ENCODE results near the gene SPDYE11. TPM values are rescaled to one million over a fixed set of nuclear protein-coding genes. Genes with fewer than 3 reads are reported as not detected.
"Not testable (repeated sequence)": the region's sequence is repeated elsewhere in the genome, so short reads cannot be mapped to it uniquely, and the experiment has no call there.

The SPDYE11 gene, protein sequence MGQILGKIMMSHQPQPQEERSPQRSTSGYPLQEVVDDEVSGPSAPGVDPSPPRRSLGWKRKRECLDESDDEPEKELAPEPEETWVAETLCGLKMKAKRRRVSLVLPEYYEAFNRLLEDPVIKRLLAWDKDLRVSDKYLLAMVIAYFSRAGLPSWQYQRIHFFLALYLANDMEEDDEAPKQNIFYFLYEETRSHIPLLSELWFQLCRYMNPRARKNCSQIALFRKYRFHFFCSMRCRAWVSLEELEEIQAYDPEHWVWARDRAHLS
- total RNA-seq (2014; rRNA removed; shearing (Covaris generic)) (not detected in 2 replicates), polyA plus RNA-seq (2016; fragmentation: Nextera tagmentation; extraction: Ambion mirVana) (0.92 and 1.4 TPM in 2 replicates)
- long read RNA-seq = 0 reads

DNA sequence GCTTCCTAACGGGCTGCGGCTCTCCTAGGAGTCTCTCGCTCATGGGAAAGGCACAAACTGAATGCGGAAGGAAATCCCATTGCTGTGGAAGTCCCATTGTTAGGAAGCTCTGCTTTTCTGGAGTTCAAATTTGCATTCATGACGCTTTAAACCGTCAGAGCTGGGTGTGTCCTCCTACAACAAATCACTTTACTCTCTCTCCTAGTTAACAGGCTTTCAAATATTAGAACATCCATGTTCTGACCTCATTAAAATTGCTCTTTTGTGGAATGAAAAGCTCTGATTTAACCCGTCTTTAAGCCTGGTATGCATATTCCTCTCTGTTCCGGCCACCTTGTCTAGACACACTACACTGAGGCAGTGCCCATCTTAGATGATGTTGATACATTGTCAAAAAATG, at the start of gene SPDYE11:
TSS of gene SPDYE11 (minus strand) at position 101 of the 400 bp plus-strand sequence. CDS start 1,800 bp downstream, outside the sequence.
- not testable (repeated sequence) for H3K4me3 Mint-ChIP-seq; H3K27ac ChIP-seq (ENCODE audit: low read depth); H3K9me2 ChIP-seq (ENCODE audit: insufficient read depth); H3K36me3 Mint-ChIP-seq (ENCODE audit: low read depth); H3K4me1 ChIP-seq (ENCODE audit: insufficient read depth); H3F3A ChIP-seq (replicated peaks; ENCODE audit: low read depth); H3K27ac Mint-ChIP-seq; H3K4me3 ChIP-seq; H3K27me3 ChIP-seq (ENCODE audit: insufficient read depth); H3K27me3 Mint-ChIP-seq (ENCODE audit: insufficient read depth, low read depth, poor library complexity); H2AFZ ChIP-seq; H3K36me3 ChIP-seq (ENCODE audit: insufficient read depth); H3K79me2 ChIP-seq (replicated peaks; ENCODE audit: insufficient read depth); H3K4me1 Mint-ChIP-seq; H3K4me2 ChIP-seq; H3K9me3 Mint-ChIP-seq; DNase-seq (ENCODE audit: low spot score); H4K20me1 ChIP-seq (replicated peaks; ENCODE audit: insufficient read depth); ATAC-seq

DNA sequence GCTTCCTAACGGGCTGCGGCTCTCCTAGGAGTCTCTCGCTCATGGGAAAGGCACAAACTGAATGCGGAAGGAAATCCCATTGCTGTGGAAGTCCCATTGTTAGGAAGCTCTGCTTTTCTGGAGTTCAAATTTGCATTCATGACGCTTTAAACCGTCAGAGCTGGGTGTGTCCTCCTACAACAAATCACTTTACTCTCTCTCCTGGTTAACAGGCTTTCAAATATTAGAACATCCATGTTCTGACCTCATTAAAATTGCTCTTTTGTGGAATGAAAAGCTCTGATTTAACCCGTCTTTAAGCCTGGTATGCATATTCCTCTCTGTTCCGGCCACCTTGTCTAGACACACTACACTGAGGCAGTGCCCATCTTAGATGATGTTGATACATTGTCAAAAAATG, 28.2 kb upstream of the SPDYE11 start, which contains the start of gene SPDYE9:
TSS of gene SPDYE9 (minus strand) at position 101 of the 400 bp plus-strand sequence. CDS start 1,800 bp downstream, outside the sequence.
- H4K20me1 ChIP-seq (replicated peaks; ENCODE audit: insufficient read depth); H3K27ac ChIP-seq (ENCODE audit: low read depth); H3K27me3 Mint-ChIP-seq (ENCODE audit: insufficient read depth, low read depth, poor library complexity); H3K27ac Mint-ChIP-seq; H2AFZ ChIP-seq; ATAC-seq; H3K79me2 ChIP-seq (replicated peaks; ENCODE audit: insufficient read depth); H3K4me3 ChIP-seq; H3K36me3 Mint-ChIP-seq (ENCODE audit: low read depth); H3F3A ChIP-seq (replicated peaks; ENCODE audit: low read depth); H3K9me2 ChIP-seq (ENCODE audit: insufficient read depth); H3K4me1 ChIP-seq (ENCODE audit: insufficient read depth); DNase-seq (ENCODE audit: low spot score); H3K9me3 Mint-ChIP-seq; H3K36me3 ChIP-seq (ENCODE audit: insufficient read depth); H3K4me1 Mint-ChIP-seq; H3K27me3 ChIP-seq (ENCODE audit: insufficient read depth); H3K4me2 ChIP-seq; H3K4me3 Mint-ChIP-seq: not testable (repeated sequence)

DNA sequence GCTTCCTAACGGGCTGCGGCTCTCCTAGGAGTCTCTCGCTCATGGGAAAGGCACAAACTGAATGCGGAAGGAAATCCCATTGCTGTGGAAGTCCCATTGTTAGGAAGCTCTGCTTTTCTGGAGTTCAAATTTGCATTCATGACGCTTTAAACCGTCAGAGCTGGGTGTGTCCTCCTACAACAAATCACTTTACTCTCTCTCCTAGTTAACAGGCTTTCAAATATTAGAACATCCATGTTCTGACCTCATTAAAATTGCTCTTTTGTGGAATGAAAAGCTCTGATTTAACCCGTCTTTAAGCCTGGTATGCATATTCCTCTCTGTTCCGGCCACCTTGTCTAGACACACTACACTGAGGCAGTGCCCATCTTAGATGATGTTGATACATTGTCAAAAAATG, 28.0 kb downstream of the SPDYE11 start, which contains the start of gene SPDYE8:
TSS of gene SPDYE8 (minus strand) at position 101 of the 400 bp plus-strand sequence. CDS start 1,800 bp downstream, outside the sequence.
- H3K27ac ChIP-seq (ENCODE audit: low read depth); H3K79me2 ChIP-seq (replicated peaks; ENCODE audit: insufficient read depth); H3K27me3 Mint-ChIP-seq (ENCODE audit: insufficient read depth, low read depth, poor library complexity); H3K4me3 ChIP-seq; H3K27me3 ChIP-seq (ENCODE audit: insufficient read depth); H4K20me1 ChIP-seq (replicated peaks; ENCODE audit: insufficient read depth); H3K27ac Mint-ChIP-seq; DNase-seq (ENCODE audit: low spot score); ATAC-seq; H3K36me3 ChIP-seq (ENCODE audit: insufficient read depth); H3K4me1 ChIP-seq (ENCODE audit: insufficient read depth); H3F3A ChIP-seq (replicated peaks; ENCODE audit: low read depth); H2AFZ ChIP-seq; H3K9me3 Mint-ChIP-seq; H3K4me1 Mint-ChIP-seq; H3K4me3 Mint-ChIP-seq; H3K9me2 ChIP-seq (ENCODE audit: insufficient read depth); H3K4me2 ChIP-seq; H3K36me3 Mint-ChIP-seq (ENCODE audit: low read depth): not testable (repeated sequence)

DNA sequence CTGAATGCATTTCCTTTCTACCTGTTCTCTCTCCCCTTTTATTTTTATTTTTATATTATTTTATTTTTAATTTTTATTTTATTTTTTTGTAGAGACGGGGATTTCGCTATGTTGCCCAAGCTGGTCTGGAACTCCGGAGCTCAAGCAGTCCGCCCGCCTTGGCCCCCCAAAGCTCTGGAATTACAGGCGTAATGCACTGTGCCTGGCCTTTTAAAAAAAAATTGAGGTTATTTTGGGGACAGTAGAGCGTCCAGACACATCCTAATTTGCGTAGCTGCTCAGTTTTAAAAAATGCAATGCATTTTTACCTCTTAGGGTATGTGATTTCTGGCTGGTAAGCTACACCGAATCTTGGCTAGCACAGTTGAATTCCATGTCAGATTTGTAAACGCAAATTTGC, 51.2 kb downstream of the SPDYE11 start:
- peak overlapping the region; percentile 65 for H3K4me3 Mint-ChIP-seq
- H2AFZ ChIP-seq; H3K4me1 Mint-ChIP-seq; H3K36me3 Mint-ChIP-seq (ENCODE audit: low read depth); ATAC-seq; H3K9me3 Mint-ChIP-seq; H3K79me2 ChIP-seq (replicated peaks; ENCODE audit: insufficient read depth); H4K20me1 ChIP-seq (replicated peaks; ENCODE audit: insufficient read depth); H3K27ac Mint-ChIP-seq; H3K4me1 ChIP-seq (ENCODE audit: insufficient read depth); H3K27me3 Mint-ChIP-seq (ENCODE audit: insufficient read depth, low read depth, poor library complexity); H3F3A ChIP-seq (replicated peaks; ENCODE audit: low read depth); H3K36me3 ChIP-seq (ENCODE audit: insufficient read depth); DNase-seq (ENCODE audit: low spot score); H3K9me2 ChIP-seq (ENCODE audit: insufficient read depth); H3K27me3 ChIP-seq (ENCODE audit: insufficient read depth); H3K27ac ChIP-seq (ENCODE audit: low read depth): not testable (repeated sequence)
- Histone ChIP-seq H3K4me3 (peak overlapping the region; percentile 54), H3K4me2 (peak overlapping the region; percentile 82)

All from GM23338 (cell line).